ENCODE data around the gene SPACA7. TPM values are rescaled to one million over a fixed set of nuclear protein-coding genes. Genes with fewer than 3 reads are reported as not detected.
A peak's percentile ranks its signal among the peaks of the same experiment; 100 is the strongest.

SPACA7 gene
- total RNA-seq, 1 experiment from 2014 or later, result not detected

DNA sequence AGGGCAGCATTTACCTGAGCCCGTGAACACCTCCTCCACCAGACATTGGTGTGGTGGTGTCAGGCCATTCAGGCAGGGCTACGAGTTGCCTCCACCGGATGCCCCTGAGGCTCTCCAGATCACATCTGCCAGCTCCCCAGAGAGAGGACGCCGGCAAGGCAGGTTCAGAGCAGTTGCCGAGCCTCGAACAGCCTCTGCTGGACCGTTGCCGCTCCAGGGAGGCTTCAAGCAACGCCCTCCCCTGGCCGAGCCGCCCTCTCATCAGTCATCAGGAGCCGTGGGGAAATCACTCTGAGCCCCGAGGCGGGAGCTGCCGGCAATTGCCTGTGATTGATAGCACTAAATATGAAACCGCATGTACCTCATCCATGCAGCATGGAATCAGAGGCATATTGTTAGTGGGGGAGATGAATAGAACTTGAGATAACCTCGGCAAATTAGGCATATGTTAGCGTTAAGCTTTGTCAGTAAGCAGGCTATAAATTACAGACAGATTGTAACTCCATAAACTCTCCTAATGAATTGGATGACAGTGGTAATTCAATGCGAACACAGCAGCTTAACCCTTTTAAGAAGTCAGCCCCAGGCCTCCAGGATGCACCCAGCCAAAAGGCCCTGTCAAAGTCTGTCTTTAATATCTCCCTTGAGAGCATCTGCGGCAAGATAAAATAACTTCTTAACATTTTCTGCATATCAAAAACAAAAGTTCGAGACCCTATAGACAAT, 29.8 kb upstream of the SPACA7 start:
- no peaks in the 10 kb centered on the region for H3K23me2 ChIP-seq (ENCODE audit: insufficient read length, low read depth, low read length, poor library complexity, severe bottlenecking)
- no CpG with 5 or more reads among the region's 22 CpGs for WGBS (ENCODE audit: extremely low coverage, insufficient read length, low lambda C conversion rate)
- no peaks in the 10 kb centered on the region for H3K79me2 ChIP-seq (ENCODE audit: insufficient read depth, low read length)
- H3K4me1 Mint-ChIP-seq, result peaks cover 61 to 78% of the 10 kb centered on the region in 2 experiments
- no peak overlapping the region for H2AK5ac ChIP-seq (ENCODE audit: insufficient read length, low read length)
- H4K20me1 ChIP-seq (ENCODE audit: control insufficient read depth, insufficient read depth, insufficient read length), result no peaks in the 10 kb centered on the region
- H3K9ac ChIP-seq (ENCODE audit: extremely low read depth, insufficient read length, low read length), result no peak overlapping the region
- no peak overlapping the region for H2BK5ac ChIP-seq (ENCODE audit: insufficient read length, low read length)
- no peak overlapping the region for H4K8ac ChIP-seq (replicated peaks; ENCODE audit: insufficient read length, low read depth, low read length)
- H3K4me3 Mint-ChIP-seq, result peak overlapping the region in 1 of 2 experiments; percentile 3; a peak in 1 of 5 replicates
- peaks cover 0 to 5% of the 10 kb centered on the region in 2 experiments; a peak in 1 of 5 replicates for H3K9me3 Mint-ChIP-seq
- TF ChIP-seq, protein P1, sequence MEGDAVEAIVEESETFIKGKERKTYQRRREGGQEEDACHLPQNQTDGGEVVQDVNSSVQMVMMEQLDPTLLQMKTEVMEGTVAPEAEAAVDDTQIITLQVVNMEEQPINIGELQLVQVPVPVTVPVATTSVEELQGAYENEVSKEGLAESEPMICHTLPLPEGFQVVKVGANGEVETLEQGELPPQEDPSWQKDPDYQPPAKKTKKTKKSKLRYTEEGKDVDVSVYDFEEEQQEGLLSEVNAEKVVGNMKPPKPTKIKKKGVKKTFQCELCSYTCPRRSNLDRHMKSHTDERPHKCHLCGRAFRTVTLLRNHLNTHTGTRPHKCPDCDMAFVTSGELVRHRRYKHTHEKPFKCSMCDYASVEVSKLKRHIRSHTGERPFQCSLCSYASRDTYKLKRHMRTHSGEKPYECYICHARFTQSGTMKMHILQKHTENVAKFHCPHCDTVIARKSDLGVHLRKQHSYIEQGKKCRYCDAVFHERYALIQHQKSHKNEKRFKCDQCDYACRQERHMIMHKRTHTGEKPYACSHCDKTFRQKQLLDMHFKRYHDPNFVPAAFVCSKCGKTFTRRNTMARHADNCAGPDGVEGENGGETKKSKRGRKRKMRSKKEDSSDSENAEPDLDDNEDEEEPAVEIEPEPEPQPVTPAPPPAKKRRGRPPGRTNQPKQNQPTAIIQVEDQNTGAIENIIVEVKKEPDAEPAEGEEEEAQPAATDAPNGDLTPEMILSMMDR (conservative IDR thresholded peaks at IDR 0.05), result peak; percentile 17; the same call in 1 of the 3 replicates
- no peak overlapping the region for H3K18ac ChIP-seq (ENCODE audit: insufficient read length, low read depth, low read length)
- 0 out of 2 replicates have a peak, but pooled peaks cover 4% of the 10 kb centered on the region for H3K4me1 ChIP-seq (ENCODE audit: insufficient read depth, low read length)
- DNase-seq, result peak; percentile 70
- H3K36me3 Mint-ChIP-seq (ENCODE audit: insufficient read depth in 1 of 3, low read depth in 3 of 3), result no peaks in the 10 kb centered on the region; a peak in 3 of 7 replicates
- H2BK15ac ChIP-seq (ENCODE audit: low read depth, low read length), result no peak overlapping the region
- no peak overlapping the region for H2AFZ ChIP-seq (ENCODE audit: low read length)
- H3K14ac ChIP-seq (ENCODE audit: insufficient read depth, low read length), result no peak overlapping the region
- H3K23ac ChIP-seq (ENCODE audit: insufficient read length, low read depth, low read length), result no peak overlapping the region
- H3K79me1 ChIP-seq (ENCODE audit: insufficient read depth, low read depth, low read length, poor library complexity, severe bottlenecking), result no peaks in the 10 kb centered on the region
- H2BK12ac ChIP-seq (ENCODE audit: insufficient read length, low read depth, low read length), result no peak overlapping the region
- no peak overlapping the region for H4K5ac ChIP-seq (ENCODE audit: insufficient read length, low read depth, low read length)
- H2BK20ac ChIP-seq (ENCODE audit: low read depth, low read length, poor library complexity, severe bottlenecking), result no peak overlapping the region
- peak overlapping the region in 1 of 3 experiments; percentile 73; a peak in 2 of 7 replicates for H3K27ac Mint-ChIP-seq
- no peak overlapping the region for H2BK120ac ChIP-seq (ENCODE audit: low read depth, low read length, poor library complexity, severe bottlenecking)
- no peaks in the 10 kb centered on the region; the same call in 1 of the 2 replicates for H3K27me3 ChIP-seq (ENCODE audit: insufficient read depth, low read length)
- H3T11ph ChIP-seq (ENCODE audit: low read length), result no peak overlapping the region
- no peak overlapping the region for H3K4ac ChIP-seq (ENCODE audit: low read depth, low read length)
- H4K91ac ChIP-seq (ENCODE audit: insufficient read length, low read depth, low read length), result no peak overlapping the region
- no peaks in the 10 kb centered on the region for H3K9me3 ChIP-seq (ENCODE audit: control insufficient read depth, low read depth, low read length)
- peak overlapping the region; percentile 45 for H3K4me2 ChIP-seq (ENCODE audit: insufficient read depth, insufficient read length, low read length)
- no peak overlapping the region for H3K56ac ChIP-seq (ENCODE audit: insufficient read length, low read depth, low read length)
- H3K27ac ChIP-seq (ENCODE audit: insufficient read length, low read depth, low read length), result no peak overlapping the region
- H3K27me3 Mint-ChIP-seq (ENCODE audit: low read depth), result peaks cover 60% of the 10 kb centered on the region
